Cardiac fibroblast (primary cell): ENCODE data around the gene GIT2.

Experiments used
- DNase-seq, 2 donors: peaks; one replicate each; pipeline versions ENCODE4 v3.0.0 to v3.0.0-alpha.2; 2010; ENCODE audit warnings: low read depth in 2 of 2
- H3K4me3 ChIP-seq, 2 donors: replicated peaks in 1 of 2; 1 replicate in 1 of 2; 2 replicates in 1 of 2; pipeline ENCODE4 v1.5.1; 2011; ENCODE audit warnings: low read depth in 2 of 2, low read length in 2 of 2, mild to moderate bottlenecking in 2 of 2, moderate library complexity in 1 of 2
- CTCF ChIP-seq: IDR thresholded peaks from one replicate; pipeline ENCODE4 v1.5.1; 2011; ENCODE audit warnings: low read depth, mild to moderate bottlenecking, low read length, inconsistent platforms

Gene GIT2

GRCh38 chr12:109951751-109952150, 44.4 kb downstream of the GIT2 start:
- peak; percentile 66 to 83 for DNase-seq
- TF ChIP-seq CTCF, result no peak
- H3K4me3 ChIP-seq, result peak overlapping the region in 1 of 2 donors; percentile 3

DNA sequence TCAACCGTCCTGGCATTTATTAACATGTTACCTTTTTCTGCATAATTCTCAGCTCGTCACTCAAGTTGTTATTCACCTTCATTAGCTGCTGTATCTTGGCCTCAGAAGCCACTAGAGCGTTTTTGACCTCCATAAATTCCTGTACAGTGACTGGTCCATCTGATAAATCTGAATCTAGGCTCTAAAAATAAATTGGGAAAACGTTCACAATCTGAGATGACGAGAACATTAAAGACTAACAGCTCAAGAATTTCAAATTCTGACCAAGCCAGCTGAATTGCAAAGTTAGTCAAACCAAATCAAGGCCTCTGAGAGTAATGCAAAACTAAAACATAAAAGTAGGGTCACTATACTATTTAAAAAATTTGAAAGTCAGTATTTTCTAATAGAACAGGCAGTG, 45.0 kb downstream of the GIT2 start:
- H3K4me3 ChIP-seq, result no peak overlapping the region
- DNase-seq, result peak; percentile 80 to 92
- TF ChIP-seq CTCF, result no peak

- H3K4me3 ChIP-seq, result no peak overlapping the region
These were observed 45.5 kb downstream of the GIT2 start for GRCh38 chr12:109950625-109951024.

GRCh38 chr12:109949089-109949488, 47.1 kb downstream of the GIT2 start:
- no peak for TF ChIP-seq CTCF
- H3K4me3 ChIP-seq, result no peak overlapping the region
- peak; percentile 50 to 70 for DNase-seq

More at GRCh38 chr12:109950625-109951024, 45.5 kb downstream of the GIT2 start:
- no peak for DNase-seq
- TF ChIP-seq CTCF, result no peak

GRCh38 chr12:109948368-109948767, 47.8 kb downstream of the GIT2 start:
- no peak for TF ChIP-seq CTCF
- no peak for DNase-seq
- H3K4me3 ChIP-seq, result no peak overlapping the region

DNA sequence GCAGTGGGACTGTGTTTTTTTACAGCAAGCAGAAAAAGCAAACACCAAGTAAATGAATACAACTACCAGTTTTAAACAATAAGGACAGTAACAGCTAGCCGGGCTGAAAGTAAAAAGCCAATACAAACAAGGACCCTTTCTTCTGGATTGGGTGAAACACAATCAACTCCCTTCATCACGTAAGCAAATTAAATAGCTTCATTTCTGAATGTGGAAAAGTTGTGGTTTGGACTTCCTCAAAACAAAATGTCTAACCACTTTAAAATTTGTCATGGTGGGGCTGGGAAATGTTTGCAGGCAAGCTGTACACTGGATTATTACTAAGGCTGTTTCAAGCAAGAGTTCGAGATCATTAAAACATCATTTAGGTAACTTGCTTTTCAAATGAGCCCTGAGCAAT, 48.6 kb downstream of the GIT2 start:
- no peak overlapping the region for H3K4me3 ChIP-seq
- peak; percentile 33 to 61 for DNase-seq
- no peak for TF ChIP-seq CTCF

DNA sequence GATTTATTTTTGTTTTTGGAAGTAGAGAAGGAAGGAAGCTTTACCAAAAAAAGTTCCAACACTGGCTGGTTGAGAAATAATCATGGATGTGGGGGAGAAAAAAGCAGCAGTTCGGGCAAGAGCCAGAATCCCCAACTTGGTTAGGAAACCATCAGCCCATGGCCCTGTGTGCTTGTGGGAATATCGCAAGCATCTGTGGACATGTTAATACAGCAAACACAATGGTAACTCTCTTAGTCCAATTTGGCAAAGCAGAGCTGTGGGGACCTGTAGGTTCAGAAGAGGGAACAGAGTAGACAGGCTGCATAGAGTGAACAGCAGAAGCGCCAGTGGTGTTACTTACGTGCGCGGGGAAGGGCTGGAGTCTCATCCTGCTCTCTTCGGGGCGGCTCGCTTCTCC, 49.3 kb downstream of the GIT2 start:
- no peak for DNase-seq
- H3K4me3 ChIP-seq, result no peak overlapping the region
- no peak for TF ChIP-seq CTCF
